ENCODE results near the gene PCBP3. TPM values are rescaled to one million over a fixed set of nuclear protein-coding genes. Genes with fewer than 3 reads are reported as not detected.

PCBP3 gene
- total and polyA plus RNA-seq, 2 of the 8 experiments (the other 6 are each of a cell fraction or from before 2014, with no cell fraction given): 3.5 to 6.3 TPM

- TF ChIP-seq CHD7 (IDR thresholded peaks at IDR 0.05; ENCODE audit: insufficient replicate concordance, low read length) (no peak), EGR1 (IDR thresholded peaks at IDR 0.05; ENCODE audit: borderline replicate concordance, low read depth, low read length) (no peak), SP2 (IDR thresholded peaks at IDR 0.05; ENCODE audit: low read length) (no peak), TAF7 (optimal IDR thresholded peaks at IDR 0.05; ENCODE audit: borderline replicate concordance, low read depth, low read length) (no peak), SIRT6 (IDR thresholded peaks at IDR 0.05; ENCODE audit: low read length) (no peak), KDM4A (IDR thresholded peaks at IDR 0.05; ENCODE audit: low read depth, low read length, severe bottlenecking) (peak; percentile 79), ATF3 (IDR thresholded peaks at IDR 0.05; ENCODE audit: insufficient read depth, low read depth, low read length) (no peak), MAX (IDR thresholded peaks at IDR 0.05) (no peak), SP1 (IDR thresholded peaks at IDR 0.05; ENCODE audit: low read depth, low read length) (no peak), SP4 (IDR thresholded peaks at IDR 0.05; ENCODE audit: low read length) (no peak)
Observed at GRCh38 chr21:45644041-45644906, 749 bp downstream of the PCBP3 start (continued).
